T-helper 2 cell treated with Interferon-gamma antibody and Interleukin-4, amounts not matched to agents 5 μg/mL and 100 μg/mL, for 36 hours (primary cell): ENCODE results near the gene OXSR1.
"Not testable (repeated sequence)": the region's sequence is repeated elsewhere in the genome, so short reads cannot be mapped to it uniquely, and the experiment has no call there.

Source experiments
- DNase-seq: peaks from one replicate; pipeline ENCODE4 v3.0.0; 2021; ENCODE audit warnings: low spot score
- H3K27ac Mint-ChIP-seq: one replicate; pipeline ENCODE4 v1.8.0; 2021; ENCODE audit warnings: mild to moderate bottlenecking, mixed read lengths
- H3K27me3 Mint-ChIP-seq: one replicate; pipeline ENCODE4 v1.8.0; 2021; ENCODE audit warnings: low read depth, mixed read lengths
- H3K36me3 Mint-ChIP-seq: one replicate; pipeline ENCODE4 v1.8.0; 2021; ENCODE audit warnings: low read depth, mixed read lengths
- H3K4me1 Mint-ChIP-seq: one replicate; pipeline ENCODE4 v1.8.0; 2021; ENCODE audit warnings: low read depth, mixed read lengths
- H3K4me3 Mint-ChIP-seq: one replicate; pipeline ENCODE4 v1.8.0; 2022; ENCODE audit warnings: mild to moderate bottlenecking, moderate library complexity, mixed read lengths
- H3K9me3 Mint-ChIP-seq: one replicate; pipeline ENCODE4 v1.8.0; 2021; ENCODE audit warnings: mixed read lengths

Gene OXSR1

GRCh38 chr3:38160704-38161103 is 4.6 kb upstream of the OXSR1 start:
- H3K36me3 Mint-ChIP-seq, H3K27me3 Mint-ChIP-seq, H3K27ac Mint-ChIP-seq, H3K9me3 Mint-ChIP-seq, H3K4me3 Mint-ChIP-seq, DNase-seq: not testable (repeated sequence)
- H3K4me1 Mint-ChIP-seq: peaks cover 18% of the 10 kb centered on the region

- peaks cover 17% of the 10 kb centered on the region for H3K36me3 Mint-ChIP-seq
- peak overlapping the region; percentile 86 for H3K4me3 Mint-ChIP-seq
- H3K27me3 Mint-ChIP-seq: peaks cover 2% of the 10 kb centered on the region
- H3K4me1 Mint-ChIP-seq: peaks cover 38% of the 10 kb centered on the region
- no peak for DNase-seq
- no peaks in the 10 kb centered on the region for H3K9me3 Mint-ChIP-seq
- H3K27ac Mint-ChIP-seq: peak overlapping the region; percentile 99
Measured at GRCh38 chr3:38163117-38163840, 2.1 kb upstream of the OXSR1 start.

- Mint-ChIP-seq H3K4me3 (peak overlapping the region; percentile 86), H3K36me3 (peaks cover 19% of the 10 kb centered on the region), H3K9me3 (no peaks in the 10 kb centered on the region), H3K4me1 (peaks cover 44% of the 10 kb centered on the region), H3K27me3 (peaks cover 2% of the 10 kb centered on the region), H3K27ac (peak overlapping the region; percentile 99)
- no peak for DNase-seq
Measured at GRCh38 chr3:38163841-38164642, 1.3 kb upstream of the OXSR1 start.

- Mint-ChIP-seq H3K4me3 (peak overlapping the region; percentile 86), H3K36me3 (peaks cover 21% of the 10 kb centered on the region), H3K27me3 (peaks cover 2% of the 10 kb centered on the region), H3K27ac (peak overlapping the region; percentile 99), H3K4me1 (peaks cover 49% of the 10 kb centered on the region), H3K9me3 (no peaks in the 10 kb centered on the region)
- DNase-seq: no peak
Measured at GRCh38 chr3:38164643-38164951, 740 bp upstream of the OXSR1 start.

GRCh38 chr3:38165722-38166387 is 518 bp downstream of the OXSR1 start:
- H3K9me3 Mint-ChIP-seq: no peaks in the 10 kb centered on the region
- H3K36me3 Mint-ChIP-seq: peaks cover 25% of the 10 kb centered on the region
- H3K27me3 Mint-ChIP-seq: no peaks in the 10 kb centered on the region
- peak overlapping the region; percentile 86 for H3K4me3 Mint-ChIP-seq
- H3K4me1 Mint-ChIP-seq: peaks cover 54% of the 10 kb centered on the region
- peak overlapping the region; percentile 99 for H3K27ac Mint-ChIP-seq
- DNase-seq: no peak

GRCh38 chr3:38167591-38167990 is 2.3 kb downstream of the OXSR1 start:
- Mint-ChIP-seq H3K4me1 (peaks cover 67% of the 10 kb centered on the region), H3K4me3 (peak overlapping the region; percentile 86), H3K27ac (peak overlapping the region; percentile 21), H3K9me3 (no peaks in the 10 kb centered on the region), H3K27me3 (no peaks in the 10 kb centered on the region), H3K36me3 (peaks cover 26% of the 10 kb centered on the region)
- no peak for DNase-seq

- peaks cover 26% of the 10 kb centered on the region for H3K36me3 Mint-ChIP-seq
- peaks cover 70% of the 10 kb centered on the region for H3K4me1 Mint-ChIP-seq
- no peaks in the 10 kb centered on the region for H3K27me3 Mint-ChIP-seq
- peak overlapping the region; percentile 19 for H3K27ac Mint-ChIP-seq
- DNase-seq: no peak
- no peaks in the 10 kb centered on the region for H3K9me3 Mint-ChIP-seq
- H3K4me3 Mint-ChIP-seq: peak overlapping the region; percentile 86
Measured at GRCh38 chr3:38168151-38169026, 3.1 kb downstream of the OXSR1 start.

- H3K27me3 Mint-ChIP-seq: no peaks in the 10 kb centered on the region
- peaks cover 71% of the 10 kb centered on the region for H3K4me1 Mint-ChIP-seq
- H3K9me3 Mint-ChIP-seq: no peaks in the 10 kb centered on the region
- H3K36me3 Mint-ChIP-seq: peaks cover 26% of the 10 kb centered on the region
- no peak overlapping the region for H3K27ac Mint-ChIP-seq
- DNase-seq: no peak
- H3K4me3 Mint-ChIP-seq: no peak overlapping the region
Measured at GRCh38 chr3:38169027-38169317, 3.6 kb downstream of the OXSR1 start.

- H3K4me3 Mint-ChIP-seq: no peak overlapping the region
Measured at GRCh38 chr3:38170722-38171121, 5.4 kb downstream of the OXSR1 start.

GRCh38 chr3:38171622-38172021 is 6.3 kb downstream of the OXSR1 start:
- H3K4me3 Mint-ChIP-seq: no peak overlapping the region
- H3K4me1 Mint-ChIP-seq: peaks cover 70% of the 10 kb centered on the region

More at GRCh38 chr3:38170722-38171121, 5.4 kb downstream of the OXSR1 start:
- H3K27me3 Mint-ChIP-seq: no peaks in the 10 kb centered on the region
- peaks cover 26% of the 10 kb centered on the region for H3K36me3 Mint-ChIP-seq
- H3K4me1 Mint-ChIP-seq: peaks cover 73% of the 10 kb centered on the region
- no peak for DNase-seq
- H3K9me3 Mint-ChIP-seq: no peaks in the 10 kb centered on the region
- H3K27ac Mint-ChIP-seq: no peak overlapping the region

GRCh38 chr3:38173834-38174418 is 8.6 kb downstream of the OXSR1 start:
- Mint-ChIP-seq H3K9me3 (no peaks in the 10 kb centered on the region), H3K4me3 (peak overlapping the region; percentile 55), H3K27me3 (no peaks in the 10 kb centered on the region), H3K4me1 (peaks cover 55% of the 10 kb centered on the region), H3K27ac (peak overlapping the region; percentile 75), H3K36me3 (peaks cover 13% of the 10 kb centered on the region)
- no peak for DNase-seq

More at GRCh38 chr3:38171622-38172021, 6.3 kb downstream of the OXSR1 start:
- no peak for DNase-seq
- H3K27ac Mint-ChIP-seq: no peak overlapping the region
- H3K36me3 Mint-ChIP-seq: peaks cover 22% of the 10 kb centered on the region
- no peaks in the 10 kb centered on the region for H3K9me3 Mint-ChIP-seq
- no peaks in the 10 kb centered on the region for H3K27me3 Mint-ChIP-seq

GRCh38 chr3:38177181-38177580 is 11.8 kb downstream of the OXSR1 start:
- Mint-ChIP-seq H3K9me3 (no peaks in the 10 kb centered on the region), H3K27me3 (no peaks in the 10 kb centered on the region), H3K4me3 (no peak overlapping the region), H3K36me3 (peaks cover 16% of the 10 kb centered on the region), H3K27ac (no peak overlapping the region), H3K4me1 (peaks cover 32% of the 10 kb centered on the region)
- no peak for DNase-seq

GRCh38 chr3:38186781-38187180 is 21.4 kb downstream of the OXSR1 start:
- DNase-seq: no peak
- Mint-ChIP-seq H3K9me3 (peaks cover 10% of the 10 kb centered on the region), H3K4me1 (peaks cover 13% of the 10 kb centered on the region), H3K36me3 (peaks cover 48% of the 10 kb centered on the region), H3K27me3 (no peaks in the 10 kb centered on the region), H3K4me3 (no peak overlapping the region), H3K27ac (no peak overlapping the region)
